Endothelial cell of umbilical vein (primary cell): Measurements from ENCODE around the gene ATP6V0C. TPM values are rescaled to one million over a fixed set of nuclear protein-coding genes. Genes with fewer than 3 reads are reported as not detected.

Experiments
- BruUV-seq: library from RNA; stranded (reverse); fragments of 400-500 nt; replicated peaks from 2 replicates; lab custom pipeline; 2021; lab: Mats Ljungman, UMichigan
- CTCF ChIA-PET: fragments of 300-600, 350-600 bp; sonication (Branson Sonifier 250); formaldehyde crosslinking; loops from one replicate; lab custom pipeline; 2021; ENCODE audit warnings: antibody characterized with exemption, inconsistent platforms; lab: Charles Lee
- POLR2A ChIA-PET: fragments of 300-600, 350-600 bp; sonication (Branson Sonifier 250); formaldehyde crosslinking; loops from one replicate; lab custom pipeline; 2021; ENCODE audit warnings: antibody characterized with exemption, inconsistent platforms; lab: Charles Lee
- DNase-seq: peaks from one replicate; pipeline ENCODE4 v3.0.0-alpha.2; 2011; ENCODE audit warnings: low read depth, low spot score
- FAIRE-seq: peaks from 2 replicates; lab custom pipeline; 2011; peaks lifted over from hg19 to GRCh38; lab: Jason Lieb, UNC
- H2AFZ ChIP-seq: 2 replicates; pipeline ENCODE4 v1.6.0; 2012; ENCODE audit warnings: low read depth, low read length, control low read depth, inconsistent platforms
- H3K27ac ChIP-seq: 2 replicates; pipeline ENCODE4 v1.5.1; 2011; ENCODE audit warnings: low read depth, mild to moderate bottlenecking, control low read depth, low read length, moderate library complexity; ENCODE audit not compliant: insufficient read depth
- H3K27me3 ChIP-seq, 2 experiments: 2 replicates each; pipeline versions ENCODE4 v1.6.0 to v1.6.1; 2011; ENCODE audit warnings: low read length in 2 of 2, mixed read lengths in 1 of 2; ENCODE audit not compliant: control insufficient read depth in 2 of 2, insufficient read depth in 2 of 2
- H3K36me3 ChIP-seq, 2 experiments: 2 replicates in 1 of 2; 3 replicates in 1 of 2; pipeline ENCODE4 v1.5.1; 2011; ENCODE audit warnings: low read length in 2 of 2, mild to moderate bottlenecking in 1 of 2, moderate library complexity in 1 of 2; ENCODE audit not compliant: control insufficient read depth in 2 of 2, insufficient read depth in 2 of 2; ENCODE audit errors: extremely low read depth in 1 of 2
- H3K4me1 ChIP-seq: 3 replicates; pipeline ENCODE4 v1.5.1; 2011; ENCODE audit warnings: mild to moderate bottlenecking, low read length; ENCODE audit not compliant: control insufficient read depth, insufficient read depth; ENCODE audit errors: extremely low read depth
- H3K4me2 ChIP-seq: 2 replicates; pipeline ENCODE4 v1.6.1; 2011; ENCODE audit warnings: low read length, control low read depth, mixed read lengths; ENCODE audit not compliant: insufficient read depth
- H3K4me3 ChIP-seq, 3 experiments: fragments of 200-600 bp in 1 of 3; sonication (generic), shearing (Covaris generic) in 1 of 3; replicated peaks in 1 of 3; 2 replicates each; pipeline ENCODE4 v1.5.1; 2011 to 2016; ENCODE audit warnings: control low read depth in 3 of 3, low read length in 3 of 3, mild to moderate bottlenecking in 2 of 3, inconsistent platforms in 1 of 3, low read depth in 1 of 3, moderate library complexity in 1 of 3; ENCODE audit not compliant: insufficient read depth in 1 of 3
- H3K79me2 ChIP-seq: 2 replicates; pipeline ENCODE4 v1.6.0; 2012; ENCODE audit warnings: low read length, inconsistent platforms; ENCODE audit not compliant: control insufficient read depth, insufficient read depth
- H3K9ac ChIP-seq: replicated peaks from 2 replicates; pipeline ENCODE3; 2011; ENCODE audit warnings: low read length, control low read depth; ENCODE audit not compliant: insufficient read depth; ENCODE audit errors: extremely low read depth
- H3K9me1 ChIP-seq: replicated peaks from 3 replicates; pipeline ENCODE4 v1.6.0; 2011; ENCODE audit warnings: mild to moderate bottlenecking, low read length; ENCODE audit not compliant: control insufficient read depth, insufficient read depth; ENCODE audit errors: extremely low read depth
- H3K9me3 ChIP-seq: replicated peaks from 2 replicates; pipeline ENCODE4 v1.5.1; 2012; ENCODE audit warnings: low read length, inconsistent platforms; ENCODE audit not compliant: control insufficient read depth, insufficient read depth
- H4K20me1 ChIP-seq: replicated peaks from 2 replicates; pipeline ENCODE3; 2011; ENCODE audit warnings: mild to moderate bottlenecking, low read length; ENCODE audit not compliant: control insufficient read depth, insufficient read depth; ENCODE audit errors: extremely low read depth
- MYC ChIP-seq: IDR thresholded peaks from one replicate; pipeline ENCODE4 v1.6.1; 2011; ENCODE audit warnings: mild to moderate bottlenecking, low read depth, low read length
- POLR2A ChIP-seq: IDR thresholded peaks from 2 replicates; pipeline ENCODE4 v1.6.1; 2012; ENCODE audit warnings: low read depth, mild to moderate bottlenecking, control low read depth, low read length
- POLR2AphosphoS5 ChIP-seq: IDR thresholded peaks from 2 replicates; pipeline ENCODE4 v1.6.1; 2012; ENCODE audit warnings: low read depth, mild to moderate bottlenecking, control low read depth, low read length, moderate library complexity; ENCODE audit not compliant: insufficient read depth
- dilution Hi-C: fragments of 300-500 bp; cut with MboI; formaldehyde crosslinking; loops from one replicate; pipeline ENCODE4 v1.15.0; 2019; ENCODE audit warnings: low sequenced_read_pairs; ENCODE audit not compliant: extremely low pct_ligation_motif_present
- intact Hi-C: fragments of 100-400 bp; cut with micrococcal nuclease; formaldehyde crosslinking; loops from one replicate; pipeline ENCODE4 v1.10.0; 2022
- polyA plus RNA-seq, 4 experiments: library from polyadenylated mRNA; depleted of rRNA in 3 of 4; stranded (reverse) in 3 of 4; unstranded in 1 of 4; fragments of >200 nt; gene quantifications; 2 replicates each; pipeline versions ENCODE4 v1.2.1 to v1.2.3, GENCODE V29; 2011 to 2012; ENCODE audit warnings: missing spikeins in 1 of 4
- total RNA-seq: library from RNA; stranded (reverse); gene quantifications from 2 replicates; pipeline ENCODE4 v1.2.3, GENCODE V29; 2021
- TF ChIP-seq, protein P1 (sequence below), 2 donors: IDR thresholded peaks; 1 replicate in 1 of 2; 2 replicates in 1 of 2; pipeline ENCODE4 v1.5.1; 2011; ENCODE audit warnings: low read length in 2 of 2, mild to moderate bottlenecking in 2 of 2, moderate library complexity in 2 of 2, control low read depth in 1 of 2, inconsistent platforms in 1 of 2, low read depth in 1 of 2; ENCODE audit not compliant: insufficient read depth in 1 of 2; ENCODE audit errors: extremely low read depth in 1 of 2
- TF ChIP-seq, protein P2 (sequence below): IDR thresholded peaks from 2 replicates; pipeline ENCODE4 v1.6.1; 2011; ENCODE audit not compliant: insufficient read depth, insufficient read length

ATP6V0C gene
- total and polyA plus RNA-seq, 2 donors (not counting 3 experiments of a cell fraction or from before 2014, with no cell fraction given): 146 to 194 TPM

DNA sequence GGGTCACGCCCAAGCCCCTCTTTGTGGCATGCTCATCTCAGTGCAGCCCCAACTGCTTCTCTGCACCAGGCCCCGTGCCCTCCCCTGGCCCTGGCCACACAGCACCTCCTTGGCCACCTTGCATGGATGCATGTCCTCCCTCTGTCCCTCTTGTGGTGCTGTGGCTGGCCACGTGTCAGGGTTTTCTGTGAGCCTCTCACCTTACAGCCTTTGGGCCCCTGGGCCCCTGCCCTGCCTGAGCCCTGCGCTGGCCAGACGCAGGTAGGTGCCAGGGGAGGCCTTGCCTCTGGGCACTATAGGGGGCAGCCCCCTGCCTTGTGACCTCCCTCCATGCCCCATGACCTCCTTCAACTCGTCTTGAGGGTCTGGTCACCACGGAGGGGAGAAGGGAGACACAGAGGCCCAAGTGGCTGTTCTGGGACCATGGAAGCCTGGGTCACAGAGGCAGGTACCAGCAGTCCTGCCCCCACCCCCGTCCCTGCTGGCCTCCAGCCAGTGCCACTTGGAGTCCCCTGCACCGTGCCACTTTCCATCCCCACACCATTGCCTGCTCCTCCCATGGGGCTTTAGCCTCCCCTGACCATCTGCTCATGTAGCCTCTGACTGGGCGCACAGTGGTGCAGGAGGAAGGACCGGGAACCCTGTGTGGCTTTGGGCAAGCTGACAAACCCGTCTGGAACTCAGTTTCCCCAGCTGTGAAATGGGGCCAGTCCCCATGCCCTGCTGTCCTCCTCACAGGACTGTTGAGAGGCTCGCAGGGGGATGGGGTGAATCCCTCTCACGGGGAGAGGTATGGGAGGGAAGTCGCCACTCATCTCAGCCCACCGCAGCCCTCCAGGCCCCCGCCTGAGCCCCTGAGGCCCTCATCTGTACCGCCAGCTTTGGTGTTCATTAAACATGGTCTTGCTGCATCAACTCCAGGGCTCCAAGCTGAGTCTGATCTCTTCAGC, 11.5 kb upstream of the ATP6V0C start:
- CTCF ChIA-PET: interaction anchor here (0.7 to 2.7 kb wide), 24 partner anchors 8 to 307 kb away, joined by 3 to 25 read pairs (median 7); partner anchors contain the start of genes ABCA3, CCNF, ECI1 and NTN3
- no peak for FAIRE-seq

More for the DNA sequence above, 11.5 kb upstream of the ATP6V0C start:
- TF ChIP-seq, protein P1, sequence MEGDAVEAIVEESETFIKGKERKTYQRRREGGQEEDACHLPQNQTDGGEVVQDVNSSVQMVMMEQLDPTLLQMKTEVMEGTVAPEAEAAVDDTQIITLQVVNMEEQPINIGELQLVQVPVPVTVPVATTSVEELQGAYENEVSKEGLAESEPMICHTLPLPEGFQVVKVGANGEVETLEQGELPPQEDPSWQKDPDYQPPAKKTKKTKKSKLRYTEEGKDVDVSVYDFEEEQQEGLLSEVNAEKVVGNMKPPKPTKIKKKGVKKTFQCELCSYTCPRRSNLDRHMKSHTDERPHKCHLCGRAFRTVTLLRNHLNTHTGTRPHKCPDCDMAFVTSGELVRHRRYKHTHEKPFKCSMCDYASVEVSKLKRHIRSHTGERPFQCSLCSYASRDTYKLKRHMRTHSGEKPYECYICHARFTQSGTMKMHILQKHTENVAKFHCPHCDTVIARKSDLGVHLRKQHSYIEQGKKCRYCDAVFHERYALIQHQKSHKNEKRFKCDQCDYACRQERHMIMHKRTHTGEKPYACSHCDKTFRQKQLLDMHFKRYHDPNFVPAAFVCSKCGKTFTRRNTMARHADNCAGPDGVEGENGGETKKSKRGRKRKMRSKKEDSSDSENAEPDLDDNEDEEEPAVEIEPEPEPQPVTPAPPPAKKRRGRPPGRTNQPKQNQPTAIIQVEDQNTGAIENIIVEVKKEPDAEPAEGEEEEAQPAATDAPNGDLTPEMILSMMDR (IDR thresholded peaks at IDR 0.05; ENCODE audit: extremely low read depth in 1 of 2, insufficient read depth in 1 of 2, low read depth in 1 of 2, low read length in 2 of 2): no peak
- TF ChIP-seq, protein P2, sequence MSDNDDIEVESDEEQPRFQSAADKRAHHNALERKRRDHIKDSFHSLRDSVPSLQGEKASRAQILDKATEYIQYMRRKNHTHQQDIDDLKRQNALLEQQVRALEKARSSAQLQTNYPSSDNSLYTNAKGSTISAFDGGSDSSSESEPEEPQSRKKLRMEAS: no peak
- TF ChIP-seq POLR2A (no peak), POLR2AphosphoS5 (no peak), MYC (no peak)
- POLR2A ChIA-PET: no interaction called here
- H3K27ac ChIP-seq: no peak overlapping the region
- peaks cover 0 to 7% of the 10 kb centered on the region in 2 experiments for H3K36me3 ChIP-seq
- H3K9me3 ChIP-seq: no peaks in the 10 kb centered on the region
- no peaks in the 10 kb centered on the region for H3K27me3 ChIP-seq
- no peak for DNase-seq
- intact Hi-C loops: loop anchor here (1.0 to 2.0 kb wide), 5 partner anchors 27 to 233 kb away; partner anchors contain the start of genes ABCA3, CCNF, RNPS1 and TBC1D24
- no peak overlapping the region for H3K4me2 ChIP-seq
- H3K4me1 ChIP-seq: no peaks in the 10 kb centered on the region
- no peaks in the 10 kb centered on the region for H4K20me1 ChIP-seq
- no peak overlapping the region for H3K9ac ChIP-seq
- H2AFZ ChIP-seq: no peak overlapping the region
- BruUV-seq: no TSS peak
- no peak overlapping the region for H3K4me3 ChIP-seq
- no peaks in the 10 kb centered on the region for H3K9me1 ChIP-seq
- no peaks in the 10 kb centered on the region for H3K79me2 ChIP-seq
- dilution Hi-C loops: no loop called here
